PFSK-1 (cell line): ENCODE measurements around the gene SPRED1.

ENCODE experiments used
- FOXP2 ChIP-seq: optimal IDR thresholded peaks from 2 replicates; pipeline ENCODE3; 2011; ENCODE audit warnings: borderline replicate concordance, control low read depth, inconsistent platforms; ENCODE audit not compliant: insufficient read depth; ENCODE audit errors: extremely low read length, extremely low read depth
- POLR2AphosphoS5 ChIP-seq: IDR thresholded peaks from 2 replicates; pipeline ENCODE4 v1.6.1; 2012; ENCODE audit warnings: low read depth, mild to moderate bottlenecking, control low read depth, low read length, moderate library complexity
- REST ChIP-seq, 2 experiments: IDR thresholded peaks; 2 replicates each; pipeline versions ENCODE4 v1.6.1 to v1.8.0; 2011 to 2012; ENCODE audit warnings: low read depth in 2 of 2, low read length in 2 of 2, control low read depth in 1 of 2, inconsistent platforms in 1 of 2, mild to moderate bottlenecking in 1 of 2, moderate library complexity in 1 of 2; ENCODE audit not compliant: insufficient read depth in 1 of 2
- SIN3A ChIP-seq: IDR thresholded peaks from 2 replicates; pipeline ENCODE4 v1.6.1; 2012; ENCODE audit warnings: mild to moderate bottlenecking, low read length, moderate library complexity, borderline replicate concordance; ENCODE audit not compliant: insufficient read depth

GRCh38 chr15:38224486-38224885, 28.1 kb upstream of the SPRED1 start:
- TF ChIP-seq POLR2AphosphoS5 (no peak), REST (IDR thresholded peaks at IDR 0.05; ENCODE audit: insufficient read depth in 1 of 2, low read depth in 2 of 2, low read length in 2 of 2) (no peak), FOXP2 (no peak), SIN3A (no peak)
